GM12865 (cell line): ENCODE measurements around the gene RPH3AL.

Experiments
- DNase-seq: peaks from one replicate; pipeline ENCODE4 v3.0.0; 2010; ENCODE audit warnings: low read depth
- H3K4me3 ChIP-seq: 2 replicates; pipeline ENCODE4 v1.5.1; 2011; ENCODE audit warnings: mild to moderate bottlenecking, low read depth, low read length, control low read depth
- CTCF ChIP-seq: IDR thresholded peaks from 2 replicates; pipeline ENCODE4 v1.5.1; 2011; ENCODE audit warnings: low read length, control low read depth, low read depth, inconsistent platforms; ENCODE audit not compliant: insufficient read depth; ENCODE audit errors: missing control alignments

The RPH3AL gene

GRCh38 chr17:393806-394717, 41.5 kb upstream of the RPH3AL start:
- no peak overlapping the region for H3K4me3 ChIP-seq
- no peak for TF ChIP-seq CTCF
- no peak for DNase-seq

GRCh38 chr17:391850-392249, 39.2 kb upstream of the RPH3AL start:
- DNase-seq, result no peak
- H3K4me3 ChIP-seq, result no peak overlapping the region
- TF ChIP-seq CTCF, result no peak

GRCh38 chr17:390025-390424, 37.4 kb upstream of the RPH3AL start:
- TF ChIP-seq CTCF, result no peak
- H3K4me3 ChIP-seq, result no peak overlapping the region
- no peak for DNase-seq

- no peak overlapping the region for H3K4me3 ChIP-seq
- DNase-seq, result no peak
- no peak for TF ChIP-seq CTCF
These were observed 35.5 kb upstream of the RPH3AL start for GRCh38 chr17:388087-388486.

- peak overlapping the region; percentile 36 for H3K4me3 ChIP-seq
- DNase-seq, result peak; percentile 65
- peak; percentile 61 for TF ChIP-seq CTCF
These were observed 33.7 kb upstream of the RPH3AL start for GRCh38 chr17:386141-386876.

GRCh38 chr17:385836-386140, 33.2 kb upstream of the RPH3AL start:
- DNase-seq, result no peak
- H3K4me3 ChIP-seq, result peak overlapping the region; percentile 29
- no peak for TF ChIP-seq CTCF
